IPS-NIHi7 (cell line): Measurements from ENCODE around the gene GRB7.
"Not testable (repeated sequence)": the region's sequence is repeated elsewhere in the genome, so short reads cannot be mapped to it uniquely, and the experiment has no call there.

Source experiments
- DNase-seq: peaks from one replicate; pipeline ENCODE4 v3.0.0; 2012; ENCODE audit warnings: mixed read lengths; ENCODE audit errors: extremely low spot score

Gene GRB7

DNA sequence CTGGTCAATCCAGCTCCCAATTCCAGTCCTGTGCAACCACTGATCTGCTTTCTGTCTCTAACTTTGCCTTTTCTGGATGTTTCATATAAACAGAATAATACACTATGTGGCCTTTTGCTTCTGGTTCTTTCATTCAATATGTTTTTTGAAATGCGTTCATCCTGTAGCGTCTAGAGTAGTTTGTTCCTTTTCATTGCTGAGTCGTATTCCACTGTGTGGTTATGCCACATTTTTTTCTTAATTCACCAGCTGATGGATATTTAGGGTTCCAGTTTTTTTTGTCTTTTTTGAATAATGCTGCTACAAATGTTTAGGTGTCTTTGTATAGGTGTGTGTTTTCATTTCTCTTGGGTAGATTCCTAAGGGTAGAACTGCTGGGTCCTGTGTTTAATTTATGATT is 5.2 kb upstream of the GRB7 start:
- no peak for DNase-seq

- DNase-seq: no peak
Measured at GRCh38 chr17:39735882-39736281, 1.9 kb upstream of the GRB7 start.

DNA sequence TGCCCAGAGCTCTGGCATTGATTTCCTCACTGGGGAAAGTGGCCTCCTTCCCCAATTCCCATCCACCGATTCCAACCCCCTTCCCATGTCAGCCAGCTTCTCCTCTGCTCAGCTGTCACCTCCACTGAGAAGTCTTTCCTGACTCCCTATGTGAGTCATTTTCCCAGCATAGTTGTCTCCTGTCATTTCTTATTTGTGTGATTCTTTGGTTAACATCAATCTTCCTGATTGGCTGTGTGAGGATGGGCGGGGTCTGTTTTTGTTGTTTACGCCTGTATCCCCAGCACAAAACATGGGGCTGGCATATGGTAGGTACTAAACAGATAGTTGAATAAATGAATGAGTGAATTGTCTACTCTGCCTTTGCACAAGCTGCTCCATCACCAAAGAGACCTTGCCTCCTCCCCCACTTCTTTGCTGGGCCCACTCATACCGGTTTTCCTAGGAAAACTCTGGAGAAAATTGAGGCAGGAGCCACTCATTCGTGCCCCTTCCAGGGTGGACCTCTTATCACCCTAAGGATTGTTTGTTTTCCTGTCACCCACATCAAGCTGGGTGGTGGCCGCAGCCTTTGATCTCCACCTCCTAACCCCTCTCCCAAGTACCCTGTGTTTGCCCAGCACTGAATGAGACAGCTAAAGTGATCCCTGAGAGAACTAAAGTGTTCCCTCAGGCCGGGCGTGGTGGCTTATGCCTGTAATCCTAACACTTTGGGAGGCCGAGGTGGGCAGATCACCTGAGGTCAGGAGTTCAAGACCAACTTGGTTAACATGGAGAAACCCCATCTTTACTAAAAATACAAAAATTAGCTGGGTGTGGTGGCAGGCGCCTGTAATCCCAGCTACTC is 1.2 kb upstream of the GRB7 start:
- no peak for DNase-seq

GRCh38 chr17:39737206-39737759 is 455 bp upstream of the GRB7 start:
- no peak for DNase-seq

DNA sequence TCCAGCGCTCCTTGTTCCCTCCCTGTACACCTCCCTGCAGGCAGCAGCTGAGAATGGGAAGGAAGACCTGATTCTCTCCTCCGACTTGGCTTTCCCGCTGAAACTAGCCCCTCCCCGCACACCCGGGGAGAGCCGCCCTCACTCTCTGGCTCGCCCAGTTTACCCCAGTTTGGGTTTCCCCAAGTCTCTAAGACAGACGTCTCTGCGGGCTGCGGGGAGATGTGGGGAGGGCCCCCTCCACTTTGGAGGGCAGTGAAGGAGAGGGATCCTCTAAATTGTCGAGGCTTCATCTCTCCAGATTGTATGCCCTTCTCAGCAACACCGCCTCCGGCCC is 797 bp downstream of the GRB7 start:
- no peak for DNase-seq

DNA sequence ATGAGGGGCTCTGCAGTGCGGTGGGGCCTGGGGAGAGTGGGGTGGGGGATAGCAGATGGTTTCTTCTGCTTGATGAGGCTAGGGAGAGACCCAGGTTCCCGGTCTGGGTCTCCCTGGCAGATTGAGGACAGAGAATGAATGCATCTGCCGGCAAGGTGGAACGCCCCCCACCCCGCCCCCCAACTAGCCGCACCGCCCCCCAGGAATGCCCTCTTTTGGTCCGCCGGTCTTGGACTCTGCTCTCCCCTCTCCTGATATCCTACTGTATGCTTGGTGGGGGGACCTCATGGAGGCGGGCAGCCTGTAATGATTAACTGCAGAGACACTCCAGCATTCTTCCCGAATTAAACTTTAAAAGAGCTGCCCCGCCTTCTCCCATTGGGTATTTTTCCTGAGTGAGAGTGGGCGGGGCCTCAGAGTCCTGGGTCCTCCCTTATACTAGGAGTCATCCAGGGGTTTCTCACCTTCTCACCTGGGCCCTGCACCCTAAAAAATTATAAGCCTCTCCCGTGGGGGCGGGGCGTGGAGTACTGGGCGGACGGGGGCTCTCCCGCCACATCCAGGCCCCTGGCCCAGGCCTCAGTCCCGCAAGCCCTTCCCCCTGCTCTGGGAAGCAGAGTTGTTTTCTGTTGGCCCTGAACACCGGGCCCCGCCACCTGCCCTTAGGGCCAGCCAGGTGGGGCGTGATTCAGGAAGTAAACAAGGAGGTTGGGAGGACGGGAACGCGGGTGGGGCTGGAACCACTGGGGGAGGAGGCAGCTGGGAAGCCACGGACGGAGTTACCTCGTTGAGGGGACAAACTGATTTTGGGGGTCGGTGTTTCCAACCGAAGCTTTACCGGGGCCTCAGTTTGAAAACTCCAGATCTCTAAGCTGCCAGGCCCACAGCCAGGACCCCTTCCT is 1.5 kb downstream of the GRB7 start:
- DNase-seq: no peak

DNA sequence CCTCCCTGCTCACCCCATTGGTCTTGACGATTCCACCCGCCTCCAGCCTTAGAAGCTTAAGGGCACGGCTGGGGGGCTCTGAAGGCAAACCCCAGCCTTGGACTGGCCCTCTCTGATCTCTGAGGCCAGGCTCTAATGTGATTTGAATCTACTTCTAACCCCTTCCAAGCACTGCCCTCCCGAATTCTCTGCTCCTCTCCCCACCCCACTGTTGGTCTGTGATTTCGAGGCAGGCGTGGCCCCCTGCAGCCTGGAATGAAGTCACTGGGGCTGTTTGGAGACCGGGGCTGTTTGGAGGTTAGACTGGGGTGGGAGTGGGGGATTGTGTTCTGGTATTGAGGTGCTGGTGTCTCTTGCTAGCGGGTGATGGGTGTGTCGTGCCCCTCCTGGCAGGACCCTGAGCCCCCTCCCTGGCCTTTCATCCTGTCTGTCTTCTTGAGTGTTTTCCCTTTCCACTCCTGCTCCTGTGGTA is 2.2 kb downstream of the GRB7 start:
- no peak for DNase-seq

GRCh38 chr17:39740357-39741111 is 2.8 kb downstream of the GRB7 start:
- DNase-seq: peak; percentile 81

- DNase-seq: no peak
Measured at GRCh38 chr17:39742126-39742855, 4.6 kb downstream of the GRB7 start.

GRCh38 chr17:39742856-39743436 is 5.2 kb downstream of the GRB7 start:
- DNase-seq: no peak

- DNase-seq: no peak
Measured at GRCh38 chr17:39744075-39744835, 6.5 kb downstream of the GRB7 start.

GRCh38 chr17:39744836-39745215 is 7.1 kb downstream of the GRB7 start:
- DNase-seq: no peak

DNA sequence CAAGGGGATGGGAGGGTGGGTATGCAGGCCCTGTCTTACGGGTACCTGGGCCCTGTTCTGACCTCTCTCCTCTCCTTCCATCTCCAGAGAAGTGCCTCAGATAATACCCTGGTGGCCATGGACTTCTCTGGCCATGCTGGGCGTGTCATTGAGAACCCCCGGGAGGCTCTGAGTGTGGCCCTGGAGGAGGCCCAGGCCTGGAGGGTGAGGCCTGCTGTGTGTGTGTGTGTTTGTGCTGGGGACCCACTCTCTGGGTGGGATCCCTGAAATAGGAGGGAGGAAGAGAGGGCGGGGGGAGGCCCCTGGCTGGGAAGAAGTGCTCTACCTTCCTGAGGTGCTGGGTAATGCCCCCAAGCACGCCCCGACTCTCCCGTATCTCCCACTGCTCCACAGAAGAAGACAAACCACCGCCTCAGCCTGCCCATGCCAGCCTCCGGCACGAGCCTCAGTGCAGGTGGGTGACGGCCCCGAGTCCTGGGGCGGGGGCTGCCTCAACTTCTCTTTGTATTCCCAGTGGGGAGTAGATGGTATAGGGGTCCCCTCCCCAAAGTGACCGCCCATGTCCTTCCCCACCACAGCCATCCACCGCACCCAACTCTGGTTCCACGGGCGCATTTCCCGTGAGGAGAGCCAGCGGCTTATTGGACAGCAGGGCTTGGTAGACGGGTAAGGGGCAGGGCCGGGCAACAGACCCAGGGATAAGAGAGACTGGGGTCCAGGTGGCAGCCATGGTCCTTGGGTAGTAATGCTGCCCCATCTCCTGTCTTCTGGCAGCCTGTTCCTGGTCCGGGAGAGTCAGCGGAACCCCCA is 7.8 kb downstream of the GRB7 start:
- no peak for DNase-seq

- DNase-seq: no peak
Measured at GRCh38 chr17:39746145-39746461, 8.4 kb downstream of the GRB7 start.

- no peak for DNase-seq
Measured at GRCh38 chr17:39747745-39748144, 10.0 kb downstream of the GRB7 start.

DNA sequence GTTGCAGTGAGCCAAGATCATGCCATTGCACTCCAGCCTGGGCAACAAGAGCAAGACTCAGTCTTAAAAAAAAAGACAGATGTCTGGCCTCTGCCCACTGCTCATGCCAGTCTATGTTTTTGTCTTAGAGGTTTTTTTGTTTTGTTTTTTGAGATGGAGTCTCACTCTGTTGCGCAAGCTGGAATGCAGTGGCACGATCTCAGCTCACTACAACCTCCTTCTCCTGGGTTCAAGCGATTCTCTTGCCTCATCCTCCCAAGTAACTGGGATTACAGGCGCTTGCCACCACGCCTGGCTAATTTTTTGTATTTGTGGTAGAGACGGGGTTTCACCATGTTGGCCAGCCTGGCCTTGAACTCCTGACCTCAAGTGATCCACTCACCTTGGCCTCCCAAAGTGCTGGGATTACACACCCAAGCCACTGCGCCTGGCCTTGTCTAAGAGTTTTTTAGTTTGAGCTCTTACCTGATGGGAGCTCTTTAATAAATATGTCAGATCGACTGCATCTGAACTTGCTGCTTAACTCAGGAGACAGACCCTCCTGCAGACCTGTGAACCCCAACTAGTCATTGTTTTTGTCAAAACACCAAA is 10.8 kb downstream of the GRB7 start:
- DNase-seq: not testable (repeated sequence)

- no peak for DNase-seq
Measured at GRCh38 chr17:39750131-39751015, 12.6 kb downstream of the GRB7 start.

GRCh38 chr17:39751016-39751543 is 13.3 kb downstream of the GRB7 start:
- DNase-seq: no peak
